Vagina (tissue), 2 donors: Measurements from ENCODE around the gene PCYT1B.

Experiments
- CTCF ChIP-seq, 3 experiments: fragments of 450-650 bp in 2 of 3; fragments of 200-600 bp in 1 of 3; sonication (generic) in 1 of 3; IDR thresholded peaks; one replicate each; pipeline ENCODE4 v1.5.1; 2017 to 2019; ENCODE audit warnings: antibody characterized with exemption in 3 of 3, mild to moderate bottlenecking in 2 of 3, moderate library complexity in 2 of 3
- POLR2A ChIP-seq, 2 donors: fragments of 450-650 bp; IDR thresholded peaks; one replicate each; pipeline ENCODE4 v1.6.1; 2017; ENCODE audit warnings: antibody characterized with exemption in 2 of 2, mild to moderate bottlenecking in 2 of 2, moderate library complexity in 2 of 2

GRCh38 chrX:24646745-24647182, 383 bp downstream of the PCYT1B start:
- TF ChIP-seq CTCF (IDR thresholded peaks at IDR 0.05) (no peak), POLR2A (IDR thresholded peaks at IDR 0.05) (no peak)
